ENCODE data around the gene HSPA1L.

- TF ChIP-seq CTCF (tag by site-specific recombination; IDR thresholded peaks at IDR 0.05): no peak
- TF ChIP-seq ZFP41 (tag by site-specific recombination; IDR thresholded peaks at IDR 0.05; ENCODE audit: borderline replicate concordance): no peak
- TF ChIP-seq ZNF670 (tag by site-specific recombination; IDR thresholded peaks at IDR 0.05; ENCODE audit: low read depth): no peak
- no peak for TF ChIP-seq OVOL3 (tag by site-specific recombination; IDR thresholded peaks at IDR 0.05)
- TF ChIP-seq ZBTB21 (tag by site-specific recombination; IDR thresholded peaks at IDR 0.05): no peak
- no peak for TF ChIP-seq KLF1 (tag by site-specific recombination; IDR thresholded peaks at IDR 0.05)
- TF ChIP-seq ZNF776 (tag by site-specific recombination; IDR thresholded peaks at IDR 0.05; ENCODE audit: borderline replicate concordance): no peak
- no peak for TF ChIP-seq REST (tag by site-specific recombination; IDR thresholded peaks at IDR 0.05)
- TF ChIP-seq HOXD13 (CRISPR knock-in tag; IDR thresholded peaks at IDR 0.05; ENCODE audit: borderline replicate concordance): no peak
- no peak for TF ChIP-seq ZNF791 (tag by site-specific recombination; IDR thresholded peaks at IDR 0.05)
- no peak for TF ChIP-seq ZNF335 (tag by site-specific recombination; conservative IDR thresholded peaks at IDR 0.05)
Observed at GRCh38 chr6:31762356-31762755, 52.7 kb downstream of the HSPA1L start, which contains the start of gene SAPCD1.

Data from HEK293 (cell line).